GM19452 (cell line): Measurements from ENCODE around the gene ZFHX3.

Experiments
- ATAC-seq: cut with Tn5 transposase; IDR thresholded peaks from one replicate; pipeline ENCODE4 v1.9.1; 2021; ENCODE audit not compliant: unreplicated experiment

ZFHX3 gene

GRCh38 chr16:72936408-72936807 lies 111.5 kb downstream of the ZFHX3 start:
- ATAC-seq: no peak

DNA sequence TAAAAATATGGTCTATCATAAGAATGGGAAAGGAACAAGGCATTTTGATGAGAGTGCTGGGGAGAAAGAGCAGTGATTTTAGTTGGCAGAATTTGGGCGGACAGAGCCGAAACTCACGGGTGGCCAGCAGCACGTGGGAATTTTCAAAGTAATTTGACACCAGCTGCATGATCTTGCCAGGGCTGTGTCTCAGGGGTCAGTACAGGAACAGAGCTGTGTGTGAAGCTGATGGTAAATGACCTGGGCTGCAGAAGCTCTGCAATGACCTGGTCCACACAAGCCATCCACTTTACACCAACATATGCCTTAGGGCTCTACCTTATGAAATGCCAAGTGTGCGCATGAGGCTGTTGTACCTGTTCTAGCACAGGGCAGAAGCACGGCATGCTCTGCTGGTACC lies 112.0 kb downstream of the ZFHX3 start:
- ATAC-seq: no peak

DNA sequence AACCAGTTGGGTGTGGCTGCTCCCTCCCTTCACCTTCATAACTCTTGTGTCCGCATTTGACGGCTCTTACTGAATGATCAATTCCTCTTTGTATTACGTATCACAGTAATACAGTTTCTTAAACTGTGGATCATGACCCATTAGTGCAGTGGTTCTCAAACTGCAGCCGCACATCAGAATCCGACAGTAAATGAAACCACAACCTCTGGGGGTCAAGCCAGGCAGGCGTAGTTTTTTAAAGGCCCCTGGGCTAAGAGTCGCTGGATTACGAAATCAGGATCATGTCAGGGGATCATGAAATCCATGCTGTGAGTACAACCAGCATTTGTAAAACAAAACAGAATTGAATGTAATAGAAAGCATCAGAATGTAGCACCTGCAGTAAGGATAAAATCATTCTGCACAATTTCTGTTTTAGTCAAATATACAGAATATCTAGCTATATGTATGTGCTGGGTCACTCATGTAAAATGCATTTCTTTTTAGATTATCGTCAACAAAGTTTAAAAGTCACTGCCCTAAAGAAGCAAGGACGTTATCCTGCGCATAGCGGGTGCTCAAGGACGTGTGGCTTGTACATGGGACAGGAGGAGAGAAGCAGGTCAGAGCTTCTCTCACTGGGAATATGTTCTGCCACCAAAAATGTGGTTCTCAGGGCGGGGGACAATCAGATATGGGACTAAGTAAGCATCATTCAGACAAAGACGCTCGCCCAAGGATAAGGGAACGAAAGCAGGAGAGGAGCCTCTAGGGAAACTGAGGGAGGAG lies 113.1 kb downstream of the ZFHX3 start:
- no peak for ATAC-seq

- no peak for ATAC-seq
Observed at GRCh38 chr16:72932677-72933335, 115.1 kb downstream of the ZFHX3 start.

DNA sequence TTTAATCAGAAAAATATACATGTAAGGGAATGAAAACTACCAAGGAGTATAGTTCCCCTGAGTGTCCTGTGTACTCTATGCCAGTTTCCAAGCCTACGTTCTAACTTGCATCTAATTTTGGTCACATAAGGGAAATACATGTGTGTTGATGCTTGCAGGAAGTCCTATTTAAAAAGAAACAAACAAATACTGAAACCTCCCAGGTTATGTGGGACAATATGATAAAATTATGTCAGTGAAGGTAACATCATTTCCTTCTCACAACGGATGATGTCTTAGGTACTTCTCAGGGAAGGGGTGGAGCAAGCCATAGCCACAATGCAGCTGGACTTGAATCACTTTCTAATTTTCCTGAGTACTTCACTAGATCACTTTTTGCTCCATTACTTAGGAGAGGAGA lies 115.9 kb downstream of the ZFHX3 start:
- no peak for ATAC-seq

DNA sequence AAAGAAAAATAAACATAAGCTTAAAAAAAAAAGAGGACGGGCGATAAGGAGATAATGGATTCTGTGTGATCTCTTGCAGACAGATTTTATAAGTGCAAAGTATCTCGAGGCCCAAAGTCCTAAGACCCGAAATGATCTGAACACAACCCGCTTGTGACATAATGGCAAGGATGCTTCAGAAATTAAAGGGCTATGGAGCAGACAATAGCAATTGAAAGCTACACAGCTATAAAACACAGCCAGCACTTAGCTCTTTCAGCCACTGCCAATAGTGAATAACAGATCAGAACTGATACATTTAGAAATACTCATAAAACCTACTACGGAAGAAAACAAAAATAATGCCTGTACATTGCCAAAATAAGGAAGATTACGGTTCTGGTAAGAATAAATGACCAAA lies 117.5 kb downstream of the ZFHX3 start:
- ATAC-seq: no peak

- ATAC-seq: no peak
Observed at GRCh38 chr16:72928090-72928981, 119.6 kb downstream of the ZFHX3 start.

DNA sequence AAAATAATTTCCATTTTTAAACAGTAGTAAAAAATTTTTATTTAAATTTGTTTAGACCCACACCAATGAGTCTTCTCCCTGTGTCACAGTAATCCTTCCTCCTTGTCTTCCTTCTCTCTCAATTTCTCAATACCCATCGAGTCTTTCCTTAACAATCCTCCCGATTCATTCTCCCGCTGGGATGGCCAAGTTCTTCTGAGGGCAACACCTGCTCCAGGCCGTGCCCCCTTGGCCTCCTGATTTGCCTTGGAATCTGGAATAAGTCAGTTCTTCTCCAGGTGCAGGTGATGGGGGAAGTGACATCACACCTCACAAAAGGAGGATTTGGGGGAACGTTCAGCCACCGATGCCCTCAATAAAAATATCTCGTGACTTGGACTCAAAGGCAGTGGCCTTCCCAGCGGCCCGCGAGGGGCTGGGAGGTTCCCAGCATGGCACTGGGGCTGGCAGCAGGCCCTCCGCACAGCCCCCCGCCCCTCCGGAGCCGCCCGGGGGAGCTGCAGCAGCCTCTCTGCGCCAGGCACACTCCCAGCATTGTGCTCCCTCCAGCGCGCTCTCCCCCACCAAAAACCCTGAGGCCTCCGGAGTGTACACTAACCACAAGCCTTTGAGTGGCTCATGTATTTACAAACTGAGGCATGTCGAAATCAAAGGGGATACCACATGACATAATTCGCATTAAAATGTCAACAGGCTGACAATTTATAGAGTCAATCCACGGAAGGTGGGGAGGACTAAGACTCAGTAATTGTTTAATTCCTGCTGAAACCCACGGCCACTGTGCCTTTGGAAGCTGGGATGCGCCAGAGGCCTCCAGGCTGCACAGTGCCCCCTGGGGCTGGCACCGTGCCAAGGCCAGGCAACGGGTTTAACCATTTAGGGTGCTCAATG lies 120.5 kb downstream of the ZFHX3 start:
- no peak for ATAC-seq

- no peak for ATAC-seq
Observed at GRCh38 chr16:72926177-72927070, 121.5 kb downstream of the ZFHX3 start.

GRCh38 chr16:72925631-72925979 lies 122.3 kb downstream of the ZFHX3 start:
- no peak for ATAC-seq

DNA sequence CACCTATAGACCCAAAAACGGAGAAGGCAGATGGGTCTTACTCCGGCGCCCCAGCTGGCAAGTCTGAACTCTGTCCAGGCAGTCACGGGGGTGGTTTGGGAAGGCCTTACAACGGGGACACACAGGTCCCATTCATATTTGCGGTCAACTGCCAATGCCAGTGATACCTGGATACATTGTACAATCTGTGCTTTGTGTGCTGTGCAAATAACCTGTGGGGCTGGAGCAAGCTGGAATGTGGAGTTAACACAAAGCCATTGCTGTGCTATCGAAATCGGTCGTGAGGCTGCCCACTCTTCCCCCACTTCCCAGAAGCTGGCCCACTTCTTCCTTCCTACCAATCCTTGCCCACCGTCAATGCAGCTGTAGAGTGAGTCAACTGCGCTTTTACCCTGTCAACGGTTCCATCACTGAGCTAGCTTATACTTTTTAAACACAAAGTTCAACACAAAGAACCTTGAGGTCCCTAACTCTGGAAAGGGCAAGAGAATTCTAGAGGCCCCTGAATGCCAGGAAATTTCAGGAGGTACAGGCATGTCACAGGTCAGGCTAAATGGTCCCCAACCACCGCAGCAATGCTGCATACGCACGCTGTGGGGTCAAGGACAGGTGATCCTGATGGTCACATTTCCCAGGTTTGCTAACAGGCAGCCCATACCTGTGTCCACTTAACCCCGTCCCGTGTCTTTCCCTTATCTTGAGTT lies 122.8 kb downstream of the ZFHX3 start:
- ATAC-seq: no peak

GRCh38 chr16:72924537-72924926 lies 123.4 kb downstream of the ZFHX3 start:
- no peak for ATAC-seq

- ATAC-seq: no peak
Observed at GRCh38 chr16:72923757-72924156, 124.2 kb downstream of the ZFHX3 start.

DNA sequence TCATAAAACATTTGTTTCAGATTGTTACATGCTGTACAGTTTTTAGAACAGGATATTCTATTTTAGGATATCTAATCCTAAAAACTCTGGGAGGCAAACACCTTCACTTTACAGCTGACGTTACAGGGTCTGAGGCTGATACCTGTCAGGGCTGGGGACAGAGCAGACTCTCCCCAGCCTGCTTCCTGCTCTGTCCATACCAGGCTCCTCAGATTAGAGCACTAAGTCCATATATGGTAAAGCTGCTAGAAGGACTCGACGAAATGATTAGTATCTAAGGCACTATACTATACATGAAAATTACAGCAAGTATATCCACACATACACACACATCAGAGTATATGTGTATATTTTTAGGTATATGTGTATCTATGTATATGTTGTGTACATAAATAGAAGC lies 125.2 kb downstream of the ZFHX3 start:
- no peak for ATAC-seq

- ATAC-seq: no peak
Observed at GRCh38 chr16:72921620-72922019, 126.3 kb downstream of the ZFHX3 start.

DNA sequence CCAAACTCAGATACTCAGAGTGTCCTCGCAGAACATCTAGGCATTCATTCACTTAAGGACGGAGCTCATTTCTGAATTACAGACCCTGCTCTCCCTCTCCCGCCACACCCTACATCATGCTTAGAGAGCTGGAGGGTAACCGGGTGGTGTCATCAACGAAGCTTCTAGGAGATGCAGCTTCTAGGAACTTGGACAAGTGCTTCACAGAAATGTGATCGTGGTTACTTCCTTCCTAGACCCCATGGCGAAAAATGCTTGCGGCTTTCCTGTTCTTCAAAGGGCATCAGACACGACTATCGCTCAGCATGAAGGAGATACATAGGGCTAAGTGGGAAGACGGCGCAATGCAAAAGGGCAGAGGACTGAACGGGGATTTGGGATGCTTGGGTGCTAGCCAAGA lies 126.8 kb downstream of the ZFHX3 start:
- no peak for ATAC-seq

GRCh38 chr16:72917051-72917450 lies 130.9 kb downstream of the ZFHX3 start:
- no peak for ATAC-seq

GRCh38 chr16:72915331-72915730 lies 132.6 kb downstream of the ZFHX3 start:
- no peak for ATAC-seq

- no peak for ATAC-seq
Observed at GRCh38 chr16:72913551-72913950, 134.4 kb downstream of the ZFHX3 start.
